ENCODE data around the gene CC2D1A. TPM values are rescaled to one million over a fixed set of nuclear protein-coding genes. Genes with fewer than 3 reads are reported as not detected.
A peak's percentile ranks its signal among the peaks of the same experiment; 100 is the strongest.

The CC2D1A gene
- total RNA-seq: 20.1 TPM
- long read RNA-seq, transcript CC2D1A-201 (29 exons, 3,581 nt): major isoform, 12 of 61 reads
- long read RNA-seq, partial matches to known transcripts: 25 of 61 reads
- long read RNA-seq, other reads (novel, unspliced or antisense): 22 of 61 reads

- Histone ChIP-seq H3K36me3 (peaks cover 15% of the 10 kb centered on the region), H3K9me3 (replicated peaks) (no peaks in the 10 kb centered on the region), H3K27me3 (ENCODE audit: low read depth) (no peaks in the 10 kb centered on the region), H3K4me3 (peak within 1 kb of the TSS; percentile 96), H3K4me1 (peaks cover 27% of the 10 kb centered on the region), H3K27ac (replicated peaks) (peak within 1 kb of the TSS; percentile 74)
- intact Hi-C loops (cut with micrococcal nuclease): no loop called here
- DNase-seq: peak; percentile 94
- TF ChIP-seq, protein P1, sequence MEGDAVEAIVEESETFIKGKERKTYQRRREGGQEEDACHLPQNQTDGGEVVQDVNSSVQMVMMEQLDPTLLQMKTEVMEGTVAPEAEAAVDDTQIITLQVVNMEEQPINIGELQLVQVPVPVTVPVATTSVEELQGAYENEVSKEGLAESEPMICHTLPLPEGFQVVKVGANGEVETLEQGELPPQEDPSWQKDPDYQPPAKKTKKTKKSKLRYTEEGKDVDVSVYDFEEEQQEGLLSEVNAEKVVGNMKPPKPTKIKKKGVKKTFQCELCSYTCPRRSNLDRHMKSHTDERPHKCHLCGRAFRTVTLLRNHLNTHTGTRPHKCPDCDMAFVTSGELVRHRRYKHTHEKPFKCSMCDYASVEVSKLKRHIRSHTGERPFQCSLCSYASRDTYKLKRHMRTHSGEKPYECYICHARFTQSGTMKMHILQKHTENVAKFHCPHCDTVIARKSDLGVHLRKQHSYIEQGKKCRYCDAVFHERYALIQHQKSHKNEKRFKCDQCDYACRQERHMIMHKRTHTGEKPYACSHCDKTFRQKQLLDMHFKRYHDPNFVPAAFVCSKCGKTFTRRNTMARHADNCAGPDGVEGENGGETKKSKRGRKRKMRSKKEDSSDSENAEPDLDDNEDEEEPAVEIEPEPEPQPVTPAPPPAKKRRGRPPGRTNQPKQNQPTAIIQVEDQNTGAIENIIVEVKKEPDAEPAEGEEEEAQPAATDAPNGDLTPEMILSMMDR (IDR thresholded peaks at IDR 0.05; ENCODE audit: borderline replicate concordance): no peak
Measured at GRCh38 chr19:13905634-13906520, at the start of gene CC2D1A, which contains the start of gene BRME1. Gene CC2D1A (plus strand): TSS chr19:13906201. CDS start chr19:13906442, 241 bp downstream. Gene BRME1 (minus strand): TSS chr19:13906117. CDS start chr19:13904892, 1,225 bp downstream.

- Histone ChIP-seq H3K4me1 (peaks cover 13% of the 10 kb centered on the region), H3K36me3 (no peaks in the 10 kb centered on the region), H3K9me3 (replicated peaks) (no peaks in the 10 kb centered on the region), H3K27me3 (ENCODE audit: low read depth) (no peaks in the 10 kb centered on the region), H3K4me3 (no peak overlapping the region), H3K27ac (replicated peaks) (no peak overlapping the region)
- intact Hi-C loops (cut with micrococcal nuclease): no loop called here
- TF ChIP-seq, protein P1 (IDR thresholded peaks at IDR 0.05; ENCODE audit: borderline replicate concordance): no peak
- DNase-seq: no peak
Measured at GRCh38 chr19:13856497-13856896, 49.5 kb upstream of the CC2D1A start.

- Histone ChIP-seq H3K27me3 (ENCODE audit: low read depth) (no peaks in the 10 kb centered on the region), H3K4me1 (peaks cover 27% of the 10 kb centered on the region), H3K4me3 (no peak overlapping the region), H3K9me3 (replicated peaks) (no peaks in the 10 kb centered on the region), H3K36me3 (no peaks in the 10 kb centered on the region), H3K27ac (replicated peaks) (no peak overlapping the region)
- TF ChIP-seq, protein P1 (IDR thresholded peaks at IDR 0.05; ENCODE audit: borderline replicate concordance): no peak
- no peak for DNase-seq
- intact Hi-C loops (cut with micrococcal nuclease): no loop called here
Measured at GRCh38 chr19:13859361-13859880, 46.6 kb upstream of the CC2D1A start.

DNA sequence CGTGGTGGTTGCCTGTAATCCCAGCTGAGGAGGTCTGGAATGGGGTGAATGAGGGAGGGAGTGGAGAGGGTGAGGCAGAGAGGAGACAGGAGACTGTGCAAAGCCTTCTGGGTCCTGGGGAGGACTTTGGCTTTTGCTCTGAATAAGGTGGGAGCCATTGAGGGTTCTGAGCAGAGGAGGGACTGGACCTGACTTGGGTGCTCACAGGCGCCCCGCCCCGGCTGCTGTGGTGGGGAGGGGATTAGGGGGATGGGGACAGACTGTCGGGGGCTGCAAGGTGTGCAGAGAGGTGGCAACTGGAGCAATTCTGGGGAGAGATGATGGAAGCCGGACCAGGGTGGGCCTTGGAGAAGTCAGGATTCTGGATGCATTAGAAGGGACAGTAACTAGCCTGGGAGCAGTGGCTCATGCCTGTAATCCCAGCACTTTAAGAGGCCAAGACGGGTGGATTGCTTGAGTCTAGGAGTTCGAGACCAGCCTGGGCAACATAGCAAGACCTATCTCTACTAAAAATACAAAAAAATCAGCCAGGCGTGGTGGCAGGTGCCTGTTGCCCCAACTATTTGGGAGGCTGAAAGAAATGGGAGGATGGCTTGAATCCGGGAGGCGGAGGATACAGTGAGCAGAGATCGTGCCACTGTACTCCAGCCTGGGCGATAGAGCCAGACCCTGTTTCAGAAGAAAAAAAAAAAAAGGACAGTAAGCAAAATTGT is 45.2 kb upstream of the CC2D1A start:
- peak overlapping the region; percentile 63 for H3K4me3 ChIP-seq
- H3K27ac ChIP-seq (replicated peaks): peak overlapping the region; percentile 97
- H3K36me3 ChIP-seq: no peaks in the 10 kb centered on the region
- TF ChIP-seq, protein P1 (IDR thresholded peaks at IDR 0.05; ENCODE audit: borderline replicate concordance): no peak
- H3K4me1 ChIP-seq: peaks cover 36% of the 10 kb centered on the region
- H3K27me3 ChIP-seq (ENCODE audit: low read depth): no peaks in the 10 kb centered on the region
- no peak for DNase-seq
- no peaks in the 10 kb centered on the region for H3K9me3 ChIP-seq (replicated peaks)
- intact Hi-C loops (cut with micrococcal nuclease): loop anchor here (10.0 kb wide), 1 partner anchor 76 kb away; no protein-coding TSS in a partner anchor

DNA sequence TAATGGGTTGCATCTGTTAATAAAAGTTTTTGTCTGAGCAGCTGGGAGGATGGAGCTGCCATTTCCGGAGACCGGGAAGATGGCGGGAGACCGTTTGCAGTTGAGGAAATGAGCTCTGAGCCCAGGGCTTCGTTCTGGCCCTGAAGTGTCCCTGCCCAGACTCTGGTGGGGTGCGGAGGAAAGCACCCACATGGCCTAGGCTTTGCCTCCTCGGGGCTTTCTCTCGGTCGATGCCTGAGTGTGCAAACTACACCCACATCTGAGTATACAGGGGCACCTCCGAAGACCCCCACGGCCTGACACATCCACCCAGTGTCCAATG is 44.6 kb upstream of the CC2D1A start:
- DNase-seq: no peak
- Histone ChIP-seq H3K27ac (replicated peaks) (peak overlapping the region; percentile 97), H3K9me3 (replicated peaks) (no peaks in the 10 kb centered on the region), H3K4me1 (peaks cover 41% of the 10 kb centered on the region), H3K36me3 (no peaks in the 10 kb centered on the region), H3K4me3 (peak overlapping the region; percentile 63), H3K27me3 (ENCODE audit: low read depth) (no peaks in the 10 kb centered on the region)
- intact Hi-C loops (cut with micrococcal nuclease): loop anchor here (10.0 kb wide), 1 partner anchor 77 kb away; no protein-coding TSS in a partner anchor
- TF ChIP-seq, protein P1 (IDR thresholded peaks at IDR 0.05; ENCODE audit: borderline replicate concordance): no peak

All from left ventricle myocardium inferior (tissue), 1 donor.